Neutrophil (primary cell): Measurements from ENCODE around the gene PLXDC2.
A peak's percentile ranks its signal among the peaks of the same experiment; 100 is the strongest.

Experiments used
- H3K27ac ChIP-seq: fragments of 200-600 bp; sonication (generic); 2 replicates; pipeline ENCODE4 v1.5.1; 2016; ENCODE audit warnings: mild to moderate bottlenecking, moderate library complexity
- H3K27me3 ChIP-seq: fragments of 200-600 bp; sonication (generic); 2 replicates; pipeline ENCODE4 v1.6.0; 2016; ENCODE audit warnings: mild to moderate bottlenecking
- H3K36me3 ChIP-seq: fragments of 200-600 bp; sonication (generic); 2 replicates; pipeline ENCODE4 v1.5.1; 2017
- H3K4me1 ChIP-seq, 2 experiments: fragments of 200-600 bp in 1 of 2; sonication (generic) in 1 of 2; 1 replicate in 1 of 2; 2 replicates in 1 of 2; pipeline versions ENCODE4 v1.5.1 to v1.6.1; 2013 to 2016; ENCODE audit warnings: low read depth in 1 of 2, low read length in 1 of 2, mild to moderate bottlenecking in 1 of 2, moderate library complexity in 1 of 2; ENCODE audit not compliant: control insufficient read depth in 1 of 2, insufficient read depth in 1 of 2
- H3K4me3 ChIP-seq, 2 experiments: fragments of 200-600 bp in 1 of 2; sonication (generic) in 1 of 2; 1 replicate in 1 of 2; 2 replicates in 1 of 2; pipeline ENCODE4 v1.5.1; 2013 to 2016; ENCODE audit warnings: low read depth in 1 of 2, low read length in 1 of 2, mild to moderate bottlenecking in 1 of 2, moderate library complexity in 1 of 2
- H3K9me3 ChIP-seq: fragments of 200-600 bp; sonication (generic); 2 replicates; pipeline ENCODE4 v1.5.1; 2016
- TF ChIP-seq, protein P1 (sequence below): fragments of 200-600 bp; sonication (generic); IDR thresholded peaks from 2 replicates; pipeline ENCODE4 v1.5.1; 2016; ENCODE audit warnings: antibody characterized with exemption

The PLXDC2 gene

DNA sequence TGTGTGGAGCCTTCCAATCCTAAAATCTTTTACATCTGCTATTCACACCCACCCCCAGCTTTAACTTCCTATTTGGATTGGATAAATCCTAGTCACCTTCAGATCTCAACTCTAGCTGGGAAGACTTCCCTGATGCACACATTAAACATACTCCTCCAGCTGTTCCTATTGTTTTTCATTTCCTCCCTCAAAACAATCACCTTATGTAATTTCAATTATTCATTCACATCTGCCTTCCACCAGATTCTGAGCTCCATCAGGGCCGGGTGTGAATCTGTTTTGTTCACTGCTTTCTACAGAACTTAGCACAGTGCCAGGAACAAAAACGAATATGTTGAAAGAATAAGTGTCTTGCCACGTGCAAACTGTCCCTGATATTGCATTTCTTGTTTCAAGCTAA is 497.4 kb downstream of the PLXDC2 start:
- Histone ChIP-seq H3K4me3 (no peak overlapping the region), H3K27me3 (no peaks in the 10 kb centered on the region), H3K36me3 (no peaks in the 10 kb centered on the region), H3K4me1 (no peaks in the 10 kb centered on the region), H3K27ac (no peak overlapping the region), H3K9me3 (no peaks in the 10 kb centered on the region)
- TF ChIP-seq, protein P1, sequence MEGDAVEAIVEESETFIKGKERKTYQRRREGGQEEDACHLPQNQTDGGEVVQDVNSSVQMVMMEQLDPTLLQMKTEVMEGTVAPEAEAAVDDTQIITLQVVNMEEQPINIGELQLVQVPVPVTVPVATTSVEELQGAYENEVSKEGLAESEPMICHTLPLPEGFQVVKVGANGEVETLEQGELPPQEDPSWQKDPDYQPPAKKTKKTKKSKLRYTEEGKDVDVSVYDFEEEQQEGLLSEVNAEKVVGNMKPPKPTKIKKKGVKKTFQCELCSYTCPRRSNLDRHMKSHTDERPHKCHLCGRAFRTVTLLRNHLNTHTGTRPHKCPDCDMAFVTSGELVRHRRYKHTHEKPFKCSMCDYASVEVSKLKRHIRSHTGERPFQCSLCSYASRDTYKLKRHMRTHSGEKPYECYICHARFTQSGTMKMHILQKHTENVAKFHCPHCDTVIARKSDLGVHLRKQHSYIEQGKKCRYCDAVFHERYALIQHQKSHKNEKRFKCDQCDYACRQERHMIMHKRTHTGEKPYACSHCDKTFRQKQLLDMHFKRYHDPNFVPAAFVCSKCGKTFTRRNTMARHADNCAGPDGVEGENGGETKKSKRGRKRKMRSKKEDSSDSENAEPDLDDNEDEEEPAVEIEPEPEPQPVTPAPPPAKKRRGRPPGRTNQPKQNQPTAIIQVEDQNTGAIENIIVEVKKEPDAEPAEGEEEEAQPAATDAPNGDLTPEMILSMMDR, result no peak

DNA sequence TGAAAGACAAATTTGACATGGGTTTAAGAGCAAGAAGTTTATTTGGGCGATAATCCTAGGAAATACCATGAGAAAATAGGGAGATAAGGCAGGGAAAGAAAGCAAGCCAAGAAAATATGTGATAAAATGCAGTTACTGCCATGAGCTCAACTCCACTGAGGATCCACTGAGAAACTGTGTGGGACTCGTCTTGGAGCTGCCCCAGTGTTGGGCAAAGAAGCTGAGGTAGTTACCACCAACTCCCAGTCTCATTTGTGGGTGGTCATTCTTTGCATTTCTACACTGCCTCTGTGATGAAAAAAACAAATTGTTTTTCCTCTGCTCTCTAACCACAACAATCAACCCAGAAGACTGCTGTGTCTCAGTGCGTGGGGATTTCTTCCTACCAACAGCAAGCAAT is 498.2 kb downstream of the PLXDC2 start:
- TF ChIP-seq, protein P1, result no peak
- Histone ChIP-seq H3K4me1 (no peaks in the 10 kb centered on the region), H3K27ac (no peak overlapping the region), H3K4me3 (no peak overlapping the region), H3K27me3 (no peaks in the 10 kb centered on the region), H3K9me3 (no peaks in the 10 kb centered on the region), H3K36me3 (no peaks in the 10 kb centered on the region)

DNA sequence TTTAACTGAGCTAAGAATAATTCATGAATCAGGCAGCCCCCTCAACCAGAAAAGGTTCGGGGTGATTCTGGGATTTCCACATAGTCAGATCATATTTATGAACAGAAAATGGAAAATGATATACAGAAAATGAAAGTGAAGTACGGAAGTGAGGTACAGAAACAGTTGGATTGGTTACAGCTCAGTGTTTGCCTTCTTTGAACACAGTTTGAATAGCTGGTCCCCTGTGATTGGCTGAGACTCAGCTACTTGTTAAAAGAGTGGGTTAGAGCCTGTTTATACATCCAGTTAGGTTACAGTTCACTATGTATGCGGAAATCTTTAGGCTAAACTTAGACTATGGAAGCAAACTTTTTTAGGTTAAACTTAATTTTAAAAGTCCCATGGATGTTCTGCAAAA is 511.7 kb downstream of the PLXDC2 start:
- H3K36me3 ChIP-seq, result no peaks in the 10 kb centered on the region
- no peak overlapping the region for H3K4me3 ChIP-seq
- no peaks in the 10 kb centered on the region for H3K27me3 ChIP-seq
- no peak overlapping the region for H3K27ac ChIP-seq
- TF ChIP-seq, protein P1, result no peak
- H3K4me1 ChIP-seq, result peaks cover 12 to 17% of the 10 kb centered on the region in 2 experiments
- no peaks in the 10 kb centered on the region for H3K9me3 ChIP-seq

DNA sequence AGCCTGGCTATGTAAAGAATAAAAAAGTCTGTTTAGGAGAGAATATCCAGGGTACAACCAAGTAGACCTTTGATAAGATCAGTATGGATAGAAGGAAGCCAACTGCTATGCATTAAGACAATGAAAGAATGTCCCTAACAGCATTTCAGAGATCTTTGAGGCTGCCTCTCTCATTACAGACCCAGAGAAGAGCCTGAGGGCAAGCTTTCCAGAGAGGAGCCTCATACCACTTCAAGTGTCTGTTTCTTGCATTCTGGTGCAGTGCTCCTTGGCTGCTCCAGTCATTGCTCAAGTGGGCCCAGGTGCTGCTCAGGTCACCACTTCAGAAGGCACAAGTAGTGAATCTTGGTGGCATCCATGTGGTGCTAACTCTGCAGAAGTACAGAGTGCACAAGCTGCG is 514.0 kb downstream of the PLXDC2 start:
- Histone ChIP-seq H3K27ac (no peak overlapping the region), H3K4me3 (no peak overlapping the region), H3K9me3 (no peaks in the 10 kb centered on the region), H3K27me3 (no peaks in the 10 kb centered on the region), H3K4me1 (peaks cover 24 to 34% of the 10 kb centered on the region in 2 experiments), H3K36me3 (no peaks in the 10 kb centered on the region)
- TF ChIP-seq, protein P1, result no peak

- H3K27me3 ChIP-seq, result no peaks in the 10 kb centered on the region
- no peaks in the 10 kb centered on the region for H3K36me3 ChIP-seq
- TF ChIP-seq, protein P1, result no peak
- H3K4me3 ChIP-seq, result peak overlapping the region in 1 of 2 experiments; percentile 10
- peak overlapping the region; percentile 62 for H3K27ac ChIP-seq
- H3K9me3 ChIP-seq, result no peaks in the 10 kb centered on the region
- H3K4me1 ChIP-seq, result peaks cover 24 to 36% of the 10 kb centered on the region in 2 experiments
Observed at GRCh38 chr10:20334559-20334958, 518.3 kb downstream of the PLXDC2 start.
